K562 (cell line): ENCODE data around the gene ABCG1.

ENCODE experiments used
- ATF7 ChIP-seq: fragments of 450-650 bp; IDR thresholded peaks from 2 replicates; pipeline ENCODE4 v1.7.1; 2014; ENCODE audit warnings: mild to moderate bottlenecking, moderate library complexity
- POLR2A ChIP-seq: fragments of 450-650 bp; conservative IDR thresholded peaks from 2 replicates; pipeline ENCODE4 v1.6.1; 2016
- RAD21 ChIP-seq, 2 experiments: fragments of 250-450 bp in 1 of 2; fragments of 450-650 bp in 1 of 2; sonication (Bioruptor Pico) in 1 of 2; formaldehyde crosslinking in 1 of 2; IDR thresholded peaks in 1 of 2; conservative IDR thresholded peaks in 1 of 2; 2 replicates each; pipeline versions ENCODE4 v1.4.0 to v1.8.0; 2020 to 2022; ENCODE audit warnings: mild to moderate bottlenecking in 2 of 2, moderate library complexity in 1 of 2
- SMAD3 ChIP-seq: fragments of 450-650 bp; formaldehyde crosslinking; conservative IDR thresholded peaks from 2 replicates; pipeline ENCODE4 v1.4.0; 2020; ENCODE audit warnings: mild to moderate bottlenecking
- ZFP1 ChIP-seq: fragments of 450-650 bp; formaldehyde crosslinking; IDR thresholded peaks from 2 replicates; pipeline ENCODE4 v1.4.0; 2020; ENCODE audit warnings: mild to moderate bottlenecking, mixed read lengths

DNA sequence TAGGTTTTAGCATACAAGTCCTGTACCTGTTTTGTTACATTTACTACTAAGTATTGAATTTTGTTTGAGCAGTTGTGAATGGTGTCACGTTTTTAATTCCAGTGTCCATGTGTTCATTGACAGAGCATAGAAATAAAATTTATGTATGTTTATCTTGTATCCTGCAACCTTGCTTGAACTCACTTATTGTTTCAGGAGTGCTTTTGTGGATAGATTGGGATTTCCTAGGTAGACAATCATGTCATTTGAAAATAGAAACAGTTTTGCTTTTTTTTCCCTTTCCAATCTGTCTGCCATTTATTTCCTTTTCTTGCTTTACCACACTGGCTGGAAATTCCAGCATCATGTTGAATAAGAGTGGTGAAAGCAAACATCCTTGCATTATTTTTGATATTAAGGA is 15.0 kb upstream of the ABCG1 start:
- TF ChIP-seq ATF7: no peak
- TF ChIP-seq ZFP1 (CRISPR knock-in tag): no peak
- TF ChIP-seq RAD21 (CRISPR knock-in tag; conservative IDR thresholded peaks at IDR 0.05 in 1 of 2, IDR thresholded peaks at IDR 0.05 in 1 of 2): no peak
- no peak for TF ChIP-seq POLR2A
- TF ChIP-seq SMAD3 (CRISPR knock-in tag): no peak
